Epithelial cell of umbilical artery (primary cell): Measurements from ENCODE around the gene MYH10. TPM values are rescaled to one million over a fixed set of nuclear protein-coding genes. Genes with fewer than 3 reads are reported as not detected.

Source experiments
- total RNA-seq: library from RNA; depleted of rRNA; stranded (reverse); fragments of >200 nt; gene quantifications from 2 replicates; pipeline ENCODE4 v1.2.3, GENCODE V29; 2014

The MYH10 gene
- total RNA-seq: 119 and 171 TPM in 2 replicates

GRCh38 chr17:8630227-8630801, at the start of gene MYH10:
TSS of gene MYH10 (minus strand) at chr17:8630725. CDS start at chr17:8623246, 7,479 bp downstream.

GRCh38 chr17:8435245-8436168, 195.0 kb downstream of the MYH10 start, which contains the start of gene NDEL1:
TSS of gene NDEL1 (plus strand) at chr17:8435884. CDS start at chr17:8444272, 8,388 bp downstream.

Other genes starting within 250 kb of the MYH10 start
- 4,516 and 5,400 TPM in 2 replicates for gene RPL26, start 247.5 kb downstream of the MYH10 start, total RNA-seq
- not detected in 2 replicates for gene RNF222, start 232.9 kb downstream of the MYH10 start, total RNA-seq
- gene NDEL1, start 194.8 kb downstream of the MYH10 start, total RNA-seq: 34.2 and 39.3 TPM in 2 replicates
- not detected in 2 replicates for gene CCDC42, start 114.1 kb upstream of the MYH10 start, total RNA-seq
- gene SPDYE4, start 127.8 kb upstream of the MYH10 start, total RNA-seq: not detected in 2 replicates
- not detected in 2 replicates for gene MFSD6L, start 168.6 kb upstream of the MYH10 start, total RNA-seq
- gene PIK3R6, start 236.9 kb upstream of the MYH10 start, total RNA-seq: not detected in 2 replicates